ENCODE measurements around the gene ADRA2A.

ADRA2A gene

DNA sequence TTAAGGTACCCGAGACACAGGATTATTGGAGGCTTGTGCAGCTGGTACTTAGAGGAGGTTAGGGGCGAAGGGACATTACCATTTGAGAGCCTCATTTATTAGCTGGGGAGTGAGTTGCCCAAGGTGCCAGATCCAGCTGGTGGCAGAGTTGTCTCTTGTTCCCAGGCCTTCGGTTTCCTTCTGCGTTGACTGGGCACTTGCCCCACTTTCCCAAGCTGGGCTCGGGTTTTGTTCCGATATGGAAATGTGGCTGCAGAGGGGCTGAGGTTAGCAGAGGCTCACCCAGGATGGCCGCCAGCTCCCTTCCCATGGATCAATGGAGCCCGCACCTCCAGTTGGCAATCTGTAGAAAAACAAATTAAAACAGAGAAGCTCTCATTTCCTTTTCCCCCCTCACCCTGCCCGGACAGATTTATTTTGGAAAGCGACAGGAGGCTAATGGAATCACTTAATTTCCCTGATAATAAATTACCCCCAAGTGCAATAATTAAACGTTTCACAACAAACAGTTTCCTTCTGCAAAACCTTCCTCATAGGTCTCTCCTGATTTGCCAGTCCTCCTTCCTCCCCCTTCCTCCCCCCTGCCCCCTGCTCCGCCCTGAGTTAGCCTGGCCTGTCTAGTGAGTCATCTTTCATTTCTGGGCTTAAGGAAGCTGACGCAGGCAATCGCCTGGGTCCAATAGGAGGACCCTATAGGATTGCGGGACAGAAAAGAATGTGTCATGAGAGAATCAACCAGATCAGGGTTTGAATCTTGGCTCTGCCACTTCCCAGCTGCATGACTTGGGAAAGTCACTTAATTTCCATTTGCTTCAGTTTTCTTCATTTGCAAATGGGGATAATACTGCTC lies 51.7 kb downstream of the ADRA2A start:
- no peak for DNase-seq (ENCODE audit: low read depth, low spot score)
- Histone ChIP-seq H3K9me3 (ENCODE audit: low read depth, low read length) (no peaks in the 10 kb centered on the region), H3K9ac (ENCODE audit: insufficient read length) (no peak overlapping the region), H3K27ac (no peak overlapping the region), H3K36me3 (ENCODE audit: insufficient read depth, low read length) (no peaks in the 10 kb centered on the region), H3K4me3 (no peak overlapping the region)
- TF ChIP-seq POLR2AphosphoS5 (IDR thresholded peaks at IDR 0.05; ENCODE audit: borderline replicate concordance, low read depth, low read length) (no peak), FOXP2 (optimal IDR thresholded peaks at IDR 0.05; ENCODE audit: control extremely low read depth, extremely low read length, insufficient read depth) (no peak), EZH2 (IDR thresholded peaks at IDR 0.05) (no peak)

DNA sequence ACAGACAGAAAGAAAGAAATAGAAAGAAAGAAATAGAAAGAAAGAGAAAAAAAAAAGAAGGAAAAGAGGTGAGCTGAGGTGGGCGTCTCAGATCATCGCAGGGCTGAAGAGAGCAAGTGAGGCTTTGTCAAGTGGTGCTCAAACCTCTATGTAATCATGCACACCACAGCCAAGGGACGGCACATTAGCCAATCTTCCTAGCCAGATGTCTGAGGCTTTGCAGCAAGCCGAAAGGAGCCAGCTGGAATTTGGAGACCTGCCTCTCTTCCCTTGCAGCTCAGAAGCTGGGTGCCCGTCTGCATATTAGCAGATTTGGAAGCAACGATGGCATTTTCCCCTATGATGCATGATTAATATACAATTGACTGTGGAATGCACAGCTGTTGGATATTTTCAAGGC lies 52.5 kb downstream of the ADRA2A start:
- Histone ChIP-seq H3K4me3 (no peak overlapping the region), H3K27ac (no peak overlapping the region), H3K9me3 (ENCODE audit: low read depth, low read length) (no peaks in the 10 kb centered on the region), H3K9ac (ENCODE audit: insufficient read length) (no peak overlapping the region), H3K36me3 (ENCODE audit: insufficient read depth, low read length) (no peaks in the 10 kb centered on the region)
- DNase-seq (ENCODE audit: low read depth, low spot score): no peak
- no peak for TF ChIP-seq POLR2AphosphoS5 (IDR thresholded peaks at IDR 0.05; ENCODE audit: borderline replicate concordance, low read depth, low read length)
- no peak for TF ChIP-seq FOXP2 (optimal IDR thresholded peaks at IDR 0.05; ENCODE audit: control extremely low read depth, extremely low read length, insufficient read depth)
- TF ChIP-seq EZH2 (IDR thresholded peaks at IDR 0.05): no peak

DNA sequence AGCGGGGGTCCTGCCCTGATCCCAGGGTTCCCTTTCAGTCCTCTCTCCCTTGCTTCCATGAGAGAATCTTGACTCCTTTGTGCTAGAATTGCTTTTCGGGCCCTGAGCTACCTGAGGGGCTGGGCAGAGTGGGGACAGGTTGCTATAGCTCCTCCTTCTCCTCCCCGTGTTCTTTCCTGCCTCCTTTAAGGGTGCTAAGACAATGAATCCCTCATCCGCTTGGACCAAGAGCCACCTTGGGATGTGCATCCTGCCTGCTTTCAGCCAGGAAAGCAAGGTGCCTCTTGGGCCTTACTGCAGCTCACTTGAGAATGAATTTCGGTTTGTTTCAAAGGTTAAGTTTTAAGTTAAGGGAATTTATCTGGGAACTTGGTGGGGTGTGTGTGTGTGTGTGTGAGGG lies 53.6 kb downstream of the ADRA2A start:
- H3K36me3 ChIP-seq (ENCODE audit: insufficient read depth, low read length): no peaks in the 10 kb centered on the region
- no peak overlapping the region for H3K27ac ChIP-seq
- no peak overlapping the region for H3K4me3 ChIP-seq
- no peaks in the 10 kb centered on the region for H3K9me3 ChIP-seq (ENCODE audit: low read depth, low read length)
- no peak for TF ChIP-seq FOXP2 (optimal IDR thresholded peaks at IDR 0.05; ENCODE audit: control extremely low read depth, extremely low read length, insufficient read depth)
- no peak for TF ChIP-seq POLR2AphosphoS5 (IDR thresholded peaks at IDR 0.05; ENCODE audit: borderline replicate concordance, low read depth, low read length)
- no peak for TF ChIP-seq EZH2 (IDR thresholded peaks at IDR 0.05)
- no peak overlapping the region for H3K9ac ChIP-seq (ENCODE audit: insufficient read length)
- no peak for DNase-seq (ENCODE audit: low read depth, low spot score)
